Activated CD4-positive, alpha-beta T cell treated with anti-CD3 and anti-CD28 coated beads, Interleukin-2, amount 50 U/mL, for 4 hours (primary cell): ENCODE results near the gene MMAB.
"Not testable (repeated sequence)": the region's sequence is repeated elsewhere in the genome, so short reads cannot be mapped to it uniquely, and the experiment has no call there.

Experiments
- DNase-seq, 2 experiments: peaks; one replicate each; pipeline ENCODE4 v3.0.0-alpha.2; 2020

MMAB gene

GRCh38 chr12:109573029-109573913 lies at the start of gene MMAB, which contains the start of gene MVK:
Gene MMAB, minus strand, starts transcription at chr12:109573504. Its CDS starts 24 bp downstream, at chr12:109573480.
Gene MVK, plus strand, starts transcription at chr12:109573794. Its CDS starts 1,029 bp downstream, at chr12:109574823.
- DNase-seq: peak; percentile 98 to 99

GRCh38 chr12:109621901-109622364 lies 48.6 kb upstream of the MMAB start:
- no peak for DNase-seq

GRCh38 chr12:109621211-109621694 lies 47.9 kb upstream of the MMAB start:
- DNase-seq: no peak

GRCh38 chr12:109619002-109619604 lies 45.8 kb upstream of the MMAB start:
- no peak for DNase-seq

- DNase-seq: no peak
Measured at GRCh38 chr12:109618082-109618481, 44.8 kb upstream of the MMAB start.

GRCh38 chr12:109617491-109617890 lies 44.2 kb upstream of the MMAB start:
- DNase-seq: no peak

- DNase-seq: no peak
Measured at GRCh38 chr12:109615556-109616229, 42.4 kb upstream of the MMAB start.

- no peak for DNase-seq
Measured at GRCh38 chr12:109613649-109614455, 40.5 kb upstream of the MMAB start.

GRCh38 chr12:109612975-109613502 lies 39.7 kb upstream of the MMAB start:
- no peak for DNase-seq

- no peak for DNase-seq
Measured at GRCh38 chr12:109612003-109612402, 38.7 kb upstream of the MMAB start.

GRCh38 chr12:109611223-109611622 lies 37.9 kb upstream of the MMAB start:
- no peak for DNase-seq

- DNase-seq: no peak
Measured at GRCh38 chr12:109610523-109610922, 37.2 kb upstream of the MMAB start.

GRCh38 chr12:109609342-109609741 lies 36.0 kb upstream of the MMAB start:
- DNase-seq: no peak

- no peak for DNase-seq
Measured at GRCh38 chr12:109608793-109609192, 35.5 kb upstream of the MMAB start.

GRCh38 chr12:109608270-109608669 lies 35.0 kb upstream of the MMAB start:
- no peak for DNase-seq

- no peak for DNase-seq
Measured at GRCh38 chr12:109607618-109608017, 34.3 kb upstream of the MMAB start.

GRCh38 chr12:109606320-109607028 lies 33.2 kb upstream of the MMAB start:
- no peak for DNase-seq

GRCh38 chr12:109605599-109606228 lies 32.4 kb upstream of the MMAB start:
- no peak for DNase-seq

GRCh38 chr12:109605016-109605415 lies 31.7 kb upstream of the MMAB start:
- DNase-seq: no peak

GRCh38 chr12:109604132-109604585 lies 30.9 kb upstream of the MMAB start:
- DNase-seq: no peak

- DNase-seq: not testable (repeated sequence)
Measured at GRCh38 chr12:109602132-109602531, 28.8 kb upstream of the MMAB start.
